Liver (tissue), 3 donors: ENCODE results near the gene ZNF778.

ENCODE experiments used
- EGR1 ChIP-seq, 2 donors: IDR thresholded peaks; 2 replicates each; pipeline ENCODE4 v1.6.1; 2016 to 2018; ENCODE audit warnings: antibody characterized with exemption in 2 of 2, low read depth in 2 of 2
- HNF4G ChIP-seq: IDR thresholded peaks from 2 replicates; pipeline ENCODE4 v1.6.1; 2016; ENCODE audit warnings: antibody characterized with exemption
- RAD21 ChIP-seq, 2 donors: IDR thresholded peaks; 2 replicates each; pipeline ENCODE4 v1.6.1; 2016; ENCODE audit warnings: antibody characterized with exemption in 2 of 2, mild to moderate bottlenecking in 2 of 2
- RXRA ChIP-seq, 2 donors: IDR thresholded peaks; 2 replicates each; pipeline ENCODE4 v1.6.1; 2017 to 2018; ENCODE audit warnings: antibody characterized with exemption in 2 of 2, mild to moderate bottlenecking in 1 of 2
- SP1 ChIP-seq: IDR thresholded peaks from 2 replicates; pipeline ENCODE4 v1.6.1; 2018; ENCODE audit warnings: antibody characterized with exemption, mild to moderate bottlenecking
- TAF1 ChIP-seq: conservative IDR thresholded peaks from 2 replicates; pipeline ENCODE4 v1.6.1; 2016; ENCODE audit warnings: antibody characterized with exemption, mild to moderate bottlenecking
- TF ChIP-seq, protein P1 (sequence below): fragments of 150-350 bp; IDR thresholded peaks from 2 replicates; pipeline ENCODE4 v1.5.1; 2017; ENCODE audit warnings: improper control_type of control experiment, low read depth, low read length; ENCODE audit not compliant: missing input control
- TF ChIP-seq, protein P2 (sequence below): IDR thresholded peaks from 2 replicates; pipeline ENCODE4 v1.6.1; 2016; ENCODE audit warnings: antibody characterized with exemption, mild to moderate bottlenecking
- donor health status: healthy.
- donor health status: healthy.

GRCh38 chr16:89198417-89199240 is 18.9 kb upstream of the ZNF778 start:
- TF ChIP-seq SP1 (no peak), TAF1 (no peak), EGR1 (IDR thresholded peaks at IDR 0.05; ENCODE audit: low read depth in 2 of 2) (no peak), RXRA (IDR thresholded peaks at IDR 0.05) (no peak), RAD21 (IDR thresholded peaks at IDR 0.05) (no peak), HNF4G (no peak)
- TF ChIP-seq, protein P1, sequence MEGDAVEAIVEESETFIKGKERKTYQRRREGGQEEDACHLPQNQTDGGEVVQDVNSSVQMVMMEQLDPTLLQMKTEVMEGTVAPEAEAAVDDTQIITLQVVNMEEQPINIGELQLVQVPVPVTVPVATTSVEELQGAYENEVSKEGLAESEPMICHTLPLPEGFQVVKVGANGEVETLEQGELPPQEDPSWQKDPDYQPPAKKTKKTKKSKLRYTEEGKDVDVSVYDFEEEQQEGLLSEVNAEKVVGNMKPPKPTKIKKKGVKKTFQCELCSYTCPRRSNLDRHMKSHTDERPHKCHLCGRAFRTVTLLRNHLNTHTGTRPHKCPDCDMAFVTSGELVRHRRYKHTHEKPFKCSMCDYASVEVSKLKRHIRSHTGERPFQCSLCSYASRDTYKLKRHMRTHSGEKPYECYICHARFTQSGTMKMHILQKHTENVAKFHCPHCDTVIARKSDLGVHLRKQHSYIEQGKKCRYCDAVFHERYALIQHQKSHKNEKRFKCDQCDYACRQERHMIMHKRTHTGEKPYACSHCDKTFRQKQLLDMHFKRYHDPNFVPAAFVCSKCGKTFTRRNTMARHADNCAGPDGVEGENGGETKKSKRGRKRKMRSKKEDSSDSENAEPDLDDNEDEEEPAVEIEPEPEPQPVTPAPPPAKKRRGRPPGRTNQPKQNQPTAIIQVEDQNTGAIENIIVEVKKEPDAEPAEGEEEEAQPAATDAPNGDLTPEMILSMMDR, result no peak
- TF ChIP-seq, protein P2, sequence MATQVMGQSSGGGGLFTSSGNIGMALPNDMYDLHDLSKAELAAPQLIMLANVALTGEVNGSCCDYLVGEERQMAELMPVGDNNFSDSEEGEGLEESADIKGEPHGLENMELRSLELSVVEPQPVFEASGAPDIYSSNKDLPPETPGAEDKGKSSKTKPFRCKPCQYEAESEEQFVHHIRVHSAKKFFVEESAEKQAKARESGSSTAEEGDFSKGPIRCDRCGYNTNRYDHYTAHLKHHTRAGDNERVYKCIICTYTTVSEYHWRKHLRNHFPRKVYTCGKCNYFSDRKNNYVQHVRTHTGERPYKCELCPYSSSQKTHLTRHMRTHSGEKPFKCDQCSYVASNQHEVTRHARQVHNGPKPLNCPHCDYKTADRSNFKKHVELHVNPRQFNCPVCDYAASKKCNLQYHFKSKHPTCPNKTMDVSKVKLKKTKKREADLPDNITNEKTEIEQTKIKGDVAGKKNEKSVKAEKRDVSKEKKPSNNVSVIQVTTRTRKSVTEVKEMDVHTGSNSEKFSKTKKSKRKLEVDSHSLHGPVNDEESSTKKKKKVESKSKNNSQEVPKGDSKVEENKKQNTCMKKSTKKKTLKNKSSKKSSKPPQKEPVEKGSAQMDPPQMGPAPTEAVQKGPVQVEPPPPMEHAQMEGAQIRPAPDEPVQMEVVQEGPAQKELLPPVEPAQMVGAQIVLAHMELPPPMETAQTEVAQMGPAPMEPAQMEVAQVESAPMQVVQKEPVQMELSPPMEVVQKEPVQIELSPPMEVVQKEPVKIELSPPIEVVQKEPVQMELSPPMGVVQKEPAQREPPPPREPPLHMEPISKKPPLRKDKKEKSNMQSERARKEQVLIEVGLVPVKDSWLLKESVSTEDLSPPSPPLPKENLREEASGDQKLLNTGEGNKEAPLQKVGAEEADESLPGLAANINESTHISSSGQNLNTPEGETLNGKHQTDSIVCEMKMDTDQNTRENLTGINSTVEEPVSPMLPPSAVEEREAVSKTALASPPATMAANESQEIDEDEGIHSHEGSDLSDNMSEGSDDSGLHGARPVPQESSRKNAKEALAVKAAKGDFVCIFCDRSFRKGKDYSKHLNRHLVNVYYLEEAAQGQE, result no peak
